Neutrophil (primary cell): ENCODE data around the gene KCNQ1.

Source experiments
- H3K27ac ChIP-seq: fragments of 200-600 bp; sonication (generic); 2 replicates; pipeline ENCODE4 v1.5.1; 2016; ENCODE audit warnings: mild to moderate bottlenecking, moderate library complexity
- H3K27me3 ChIP-seq: fragments of 200-600 bp; sonication (generic); 2 replicates; pipeline ENCODE4 v1.6.0; 2016; ENCODE audit warnings: mild to moderate bottlenecking
- H3K36me3 ChIP-seq: fragments of 200-600 bp; sonication (generic); 2 replicates; pipeline ENCODE4 v1.5.1; 2017
- H3K4me1 ChIP-seq, 2 experiments: fragments of 200-600 bp in 1 of 2; sonication (generic) in 1 of 2; 1 replicate in 1 of 2; 2 replicates in 1 of 2; pipeline versions ENCODE4 v1.5.1 to v1.6.1; 2013 to 2016; ENCODE audit warnings: low read depth in 1 of 2, low read length in 1 of 2, mild to moderate bottlenecking in 1 of 2, moderate library complexity in 1 of 2; ENCODE audit not compliant: control insufficient read depth in 1 of 2, insufficient read depth in 1 of 2
- H3K4me3 ChIP-seq, 2 experiments: fragments of 200-600 bp in 1 of 2; sonication (generic) in 1 of 2; 1 replicate in 1 of 2; 2 replicates in 1 of 2; pipeline ENCODE4 v1.5.1; 2013 to 2016; ENCODE audit warnings: low read depth in 1 of 2, low read length in 1 of 2, mild to moderate bottlenecking in 1 of 2, moderate library complexity in 1 of 2
- H3K9me3 ChIP-seq: fragments of 200-600 bp; sonication (generic); 2 replicates; pipeline ENCODE4 v1.5.1; 2016
- TF ChIP-seq, protein P1 (sequence below): fragments of 200-600 bp; sonication (generic); IDR thresholded peaks from 2 replicates; pipeline ENCODE4 v1.5.1; 2016; ENCODE audit warnings: antibody characterized with exemption

KCNQ1 gene

DNA sequence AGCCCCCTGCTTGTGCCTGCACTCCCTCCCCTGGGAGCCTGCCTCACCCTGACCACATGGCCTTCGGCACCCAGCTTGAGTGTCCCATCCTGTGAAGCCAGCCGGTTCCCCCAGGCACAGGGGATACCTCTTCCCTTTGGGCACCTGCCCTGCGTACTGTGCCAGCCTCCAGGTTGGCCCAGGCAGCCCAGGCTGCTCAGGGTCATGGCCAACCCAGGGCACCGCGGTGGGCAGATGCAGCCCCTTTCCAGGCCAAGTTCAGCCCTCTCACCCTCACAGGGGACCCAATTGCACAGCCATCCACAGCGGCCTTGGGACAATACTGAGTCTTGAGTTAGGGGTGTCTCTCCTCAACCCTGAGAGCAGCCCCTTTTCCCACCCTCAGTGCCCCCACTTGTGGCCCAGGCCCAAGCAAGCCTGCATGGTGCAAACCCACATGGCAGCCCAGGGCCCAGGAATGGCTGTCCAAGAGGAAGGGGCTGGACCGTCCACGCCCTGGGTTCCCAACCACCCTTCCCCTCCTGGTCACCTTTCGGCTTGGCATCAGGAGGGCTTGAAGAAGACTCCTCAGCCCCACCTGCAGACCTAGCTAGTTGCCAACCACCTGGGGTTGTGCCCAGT is 353.0 kb downstream of the KCNQ1 start:
- Histone ChIP-seq H3K27me3 (peaks cover 4% of the 10 kb centered on the region), H3K27ac (no peak overlapping the region), H3K9me3 (no peaks in the 10 kb centered on the region), H3K4me3 (no peak overlapping the region), H3K36me3 (no peaks in the 10 kb centered on the region), H3K4me1 (no peaks in the 10 kb centered on the region)
- TF ChIP-seq, protein P1, sequence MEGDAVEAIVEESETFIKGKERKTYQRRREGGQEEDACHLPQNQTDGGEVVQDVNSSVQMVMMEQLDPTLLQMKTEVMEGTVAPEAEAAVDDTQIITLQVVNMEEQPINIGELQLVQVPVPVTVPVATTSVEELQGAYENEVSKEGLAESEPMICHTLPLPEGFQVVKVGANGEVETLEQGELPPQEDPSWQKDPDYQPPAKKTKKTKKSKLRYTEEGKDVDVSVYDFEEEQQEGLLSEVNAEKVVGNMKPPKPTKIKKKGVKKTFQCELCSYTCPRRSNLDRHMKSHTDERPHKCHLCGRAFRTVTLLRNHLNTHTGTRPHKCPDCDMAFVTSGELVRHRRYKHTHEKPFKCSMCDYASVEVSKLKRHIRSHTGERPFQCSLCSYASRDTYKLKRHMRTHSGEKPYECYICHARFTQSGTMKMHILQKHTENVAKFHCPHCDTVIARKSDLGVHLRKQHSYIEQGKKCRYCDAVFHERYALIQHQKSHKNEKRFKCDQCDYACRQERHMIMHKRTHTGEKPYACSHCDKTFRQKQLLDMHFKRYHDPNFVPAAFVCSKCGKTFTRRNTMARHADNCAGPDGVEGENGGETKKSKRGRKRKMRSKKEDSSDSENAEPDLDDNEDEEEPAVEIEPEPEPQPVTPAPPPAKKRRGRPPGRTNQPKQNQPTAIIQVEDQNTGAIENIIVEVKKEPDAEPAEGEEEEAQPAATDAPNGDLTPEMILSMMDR, result no peak

DNA sequence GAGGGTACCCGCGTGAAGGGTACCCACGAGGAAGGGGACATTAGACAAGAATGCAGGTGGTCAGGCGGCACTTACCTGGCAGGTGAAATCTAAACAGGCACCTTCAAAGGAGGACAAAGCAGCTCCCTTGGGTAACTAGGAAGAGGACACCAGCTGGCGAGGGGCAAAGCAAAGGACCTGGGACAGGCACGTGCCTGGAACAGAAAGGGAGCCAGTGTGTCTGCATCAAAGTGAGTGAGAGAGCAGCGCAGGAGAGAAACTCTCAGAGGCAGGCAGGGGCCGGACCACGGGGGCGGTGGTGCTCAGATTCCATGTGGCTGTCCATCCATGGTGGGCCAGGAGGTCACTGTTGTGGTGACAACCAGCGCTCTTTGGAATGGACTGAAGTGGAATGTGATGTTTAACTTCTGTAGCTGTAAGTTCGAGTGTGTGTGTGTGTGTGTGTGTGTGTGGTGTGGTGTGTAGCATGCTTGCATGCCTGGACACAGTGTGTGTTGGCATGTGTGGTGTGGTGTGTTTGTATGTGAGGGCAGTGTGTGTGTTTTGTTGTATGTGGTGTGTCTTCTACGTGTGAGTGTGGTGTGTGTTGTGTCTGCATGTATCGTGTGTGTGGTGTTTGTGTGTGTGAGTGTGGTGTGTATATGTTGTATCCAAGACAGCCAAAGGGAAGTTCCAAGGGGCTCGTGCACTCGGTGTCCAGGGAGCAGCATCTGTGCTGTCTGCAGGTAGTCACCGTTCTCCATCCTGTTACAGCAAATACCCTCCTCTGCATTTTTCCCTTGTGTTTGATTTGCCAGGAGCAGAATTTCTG is 354.3 kb downstream of the KCNQ1 start:
- Histone ChIP-seq H3K36me3 (no peaks in the 10 kb centered on the region), H3K4me1 (no peaks in the 10 kb centered on the region), H3K27me3 (no peaks in the 10 kb centered on the region), H3K4me3 (no peak overlapping the region), H3K9me3 (no peaks in the 10 kb centered on the region), H3K27ac (no peak overlapping the region)
- TF ChIP-seq, protein P1, result no peak

DNA sequence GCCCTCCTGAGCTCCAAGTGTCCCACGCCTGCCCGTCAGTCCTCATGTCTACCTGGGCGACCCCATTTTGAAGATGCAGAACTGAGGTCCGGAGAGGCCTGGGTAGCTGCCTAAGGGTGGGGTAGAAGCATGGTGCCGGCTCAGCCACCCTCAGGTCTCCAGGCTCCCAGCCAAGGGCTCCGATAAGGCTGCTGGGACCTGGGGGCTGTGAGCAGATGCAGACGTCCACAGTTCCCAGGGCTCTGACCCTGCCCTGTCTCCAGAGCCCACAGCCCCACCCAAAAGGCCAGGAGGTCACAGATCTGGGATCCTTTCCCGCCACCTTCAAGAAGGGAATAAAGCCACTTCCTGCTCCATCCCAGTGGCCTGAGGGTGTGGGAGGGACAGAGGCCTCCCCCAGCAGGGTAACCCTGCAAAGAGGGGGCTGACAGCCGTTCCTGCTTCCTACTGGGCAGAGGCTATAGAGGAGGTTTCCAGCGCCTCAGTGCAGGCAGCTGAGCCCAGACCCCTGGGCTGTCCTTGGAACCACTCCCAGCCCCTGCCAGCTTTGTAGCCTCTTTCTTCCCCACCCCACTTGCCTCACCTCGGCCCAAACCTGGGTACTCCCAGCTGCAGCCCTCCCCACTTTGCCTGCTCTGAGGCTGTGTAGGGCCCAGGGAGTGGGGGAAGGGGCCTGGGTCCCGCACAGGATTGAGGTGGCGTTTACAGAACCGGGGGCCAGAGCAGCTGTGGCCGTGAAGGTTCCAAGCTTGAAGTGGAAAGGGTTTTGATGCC is 355.3 kb downstream of the KCNQ1 start:
- Histone ChIP-seq H3K36me3 (no peaks in the 10 kb centered on the region), H3K4me1 (no peaks in the 10 kb centered on the region), H3K27ac (no peak overlapping the region), H3K27me3 (no peaks in the 10 kb centered on the region), H3K4me3 (no peak overlapping the region), H3K9me3 (no peaks in the 10 kb centered on the region)
- TF ChIP-seq, protein P1, result no peak

DNA sequence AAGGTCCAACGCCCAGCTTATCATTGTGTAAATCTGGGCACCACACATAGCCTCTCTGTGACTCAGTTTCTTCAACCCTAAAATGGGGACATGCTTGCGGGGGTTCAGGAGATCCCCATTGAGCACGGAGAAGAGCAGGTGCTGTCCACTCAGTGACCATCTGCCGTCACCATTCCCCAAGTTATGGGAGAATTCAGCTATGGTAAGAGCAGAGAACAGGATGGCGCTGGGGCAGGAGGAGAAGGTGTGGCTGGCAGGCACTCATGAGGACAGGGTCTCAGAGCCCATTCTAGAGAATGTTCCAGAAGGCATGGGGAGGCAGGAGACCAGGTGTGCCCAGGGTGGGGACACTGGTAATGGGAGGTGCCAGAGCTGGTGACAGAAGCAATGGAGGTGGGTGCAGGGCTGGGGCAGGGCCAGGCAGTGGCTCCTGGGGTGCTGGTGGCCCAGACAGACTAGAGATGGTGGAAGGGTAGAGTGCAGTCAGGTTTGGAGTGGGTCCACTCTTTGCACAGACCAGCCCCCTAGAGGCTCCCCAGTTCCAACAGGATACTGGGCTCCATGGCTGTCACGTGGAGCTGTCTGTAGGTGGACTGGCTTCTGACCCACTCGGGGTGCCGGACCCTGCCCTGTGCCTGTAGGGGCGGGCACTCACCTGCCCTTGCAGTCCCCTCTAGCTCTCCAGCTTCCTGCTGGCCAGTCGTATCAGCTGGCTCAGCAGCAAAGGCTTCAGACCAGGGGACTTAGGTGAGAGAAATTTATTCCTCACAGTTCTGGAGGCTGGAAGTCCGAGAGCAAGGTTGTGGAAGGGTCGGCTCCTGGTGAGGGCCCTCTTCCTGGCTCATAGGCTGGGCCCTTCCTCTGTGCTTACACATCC is 356.1 kb downstream of the KCNQ1 start:
- no peaks in the 10 kb centered on the region for H3K36me3 ChIP-seq
- H3K27me3 ChIP-seq, result no peaks in the 10 kb centered on the region
- H3K27ac ChIP-seq, result no peak overlapping the region
- no peak overlapping the region for H3K4me3 ChIP-seq
- H3K4me1 ChIP-seq, result no peaks in the 10 kb centered on the region
- TF ChIP-seq, protein P1, result no peak
- H3K9me3 ChIP-seq, result no peaks in the 10 kb centered on the region
